Thyroid gland (tissue), 4 donors: ENCODE measurements around the gene HECTD4.

ENCODE experiments used
- POLR2A ChIP-seq, 2 donors: fragments of 450-650 bp; IDR thresholded peaks; one replicate each; pipeline ENCODE4 v1.6.1; 2017; ENCODE audit warnings: antibody characterized with exemption in 2 of 2, mild to moderate bottlenecking in 2 of 2, moderate library complexity in 1 of 2
- TF ChIP-seq, protein P1 (sequence below), 6 experiments: fragments of 200-600 bp in 3 of 6; fragments of 450-650 bp in 3 of 6; sonication (generic) in 3 of 6; IDR thresholded peaks; one replicate each; pipeline ENCODE4 v1.5.1; 2016 to 2019; ENCODE audit warnings: antibody characterized with exemption in 6 of 6, mild to moderate bottlenecking in 2 of 6, inconsistent platforms in 1 of 6, moderate library complexity in 1 of 6

DNA sequence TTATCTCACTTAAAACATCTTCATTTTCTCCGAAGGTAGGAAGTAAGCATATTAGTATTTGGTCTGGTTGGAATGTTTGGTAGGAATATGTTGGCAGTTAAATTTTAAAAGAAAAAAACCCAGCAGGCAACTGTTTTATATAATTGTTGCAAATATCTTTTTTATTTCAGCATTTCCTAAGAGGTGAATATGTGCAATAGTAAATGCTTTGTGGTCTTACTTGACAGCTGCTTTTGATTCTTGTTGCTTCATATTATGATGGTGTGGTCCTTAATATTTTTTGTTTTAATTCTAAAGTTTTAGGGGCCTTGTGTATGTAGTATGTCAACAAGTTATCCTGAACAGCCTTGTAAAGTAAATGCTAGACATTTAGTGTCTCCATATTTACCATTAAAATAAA, 250.5 kb downstream of the HECTD4 start:
- TF ChIP-seq, protein P1, sequence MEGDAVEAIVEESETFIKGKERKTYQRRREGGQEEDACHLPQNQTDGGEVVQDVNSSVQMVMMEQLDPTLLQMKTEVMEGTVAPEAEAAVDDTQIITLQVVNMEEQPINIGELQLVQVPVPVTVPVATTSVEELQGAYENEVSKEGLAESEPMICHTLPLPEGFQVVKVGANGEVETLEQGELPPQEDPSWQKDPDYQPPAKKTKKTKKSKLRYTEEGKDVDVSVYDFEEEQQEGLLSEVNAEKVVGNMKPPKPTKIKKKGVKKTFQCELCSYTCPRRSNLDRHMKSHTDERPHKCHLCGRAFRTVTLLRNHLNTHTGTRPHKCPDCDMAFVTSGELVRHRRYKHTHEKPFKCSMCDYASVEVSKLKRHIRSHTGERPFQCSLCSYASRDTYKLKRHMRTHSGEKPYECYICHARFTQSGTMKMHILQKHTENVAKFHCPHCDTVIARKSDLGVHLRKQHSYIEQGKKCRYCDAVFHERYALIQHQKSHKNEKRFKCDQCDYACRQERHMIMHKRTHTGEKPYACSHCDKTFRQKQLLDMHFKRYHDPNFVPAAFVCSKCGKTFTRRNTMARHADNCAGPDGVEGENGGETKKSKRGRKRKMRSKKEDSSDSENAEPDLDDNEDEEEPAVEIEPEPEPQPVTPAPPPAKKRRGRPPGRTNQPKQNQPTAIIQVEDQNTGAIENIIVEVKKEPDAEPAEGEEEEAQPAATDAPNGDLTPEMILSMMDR (IDR thresholded peaks at IDR 0.05), result no peak
- no peak for TF ChIP-seq POLR2A (IDR thresholded peaks at IDR 0.05)
